ENCODE results near the gene ZNF628.

DNA sequence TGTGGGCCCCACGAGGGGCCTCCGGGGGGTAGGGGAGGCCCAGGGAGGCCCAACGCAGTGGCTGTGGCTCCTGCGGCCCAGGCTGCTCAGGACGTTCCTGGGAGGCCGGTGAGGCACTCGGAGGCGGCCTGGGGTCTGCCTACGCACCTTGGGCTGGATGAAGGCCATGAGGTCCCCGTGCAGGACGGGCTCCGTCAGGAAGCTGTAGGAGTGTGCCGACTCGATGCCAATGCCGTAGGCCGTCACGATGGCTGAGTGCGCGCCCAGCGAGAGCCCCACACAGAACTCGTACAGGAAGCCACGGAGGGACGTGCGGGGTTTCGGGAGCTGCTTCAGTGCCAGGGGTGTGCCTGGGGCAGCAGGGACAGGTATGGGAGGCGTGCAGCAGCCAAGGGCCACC is 54.6 kb downstream of the ZNF628 start:
- TF ChIP-seq, protein P1, sequence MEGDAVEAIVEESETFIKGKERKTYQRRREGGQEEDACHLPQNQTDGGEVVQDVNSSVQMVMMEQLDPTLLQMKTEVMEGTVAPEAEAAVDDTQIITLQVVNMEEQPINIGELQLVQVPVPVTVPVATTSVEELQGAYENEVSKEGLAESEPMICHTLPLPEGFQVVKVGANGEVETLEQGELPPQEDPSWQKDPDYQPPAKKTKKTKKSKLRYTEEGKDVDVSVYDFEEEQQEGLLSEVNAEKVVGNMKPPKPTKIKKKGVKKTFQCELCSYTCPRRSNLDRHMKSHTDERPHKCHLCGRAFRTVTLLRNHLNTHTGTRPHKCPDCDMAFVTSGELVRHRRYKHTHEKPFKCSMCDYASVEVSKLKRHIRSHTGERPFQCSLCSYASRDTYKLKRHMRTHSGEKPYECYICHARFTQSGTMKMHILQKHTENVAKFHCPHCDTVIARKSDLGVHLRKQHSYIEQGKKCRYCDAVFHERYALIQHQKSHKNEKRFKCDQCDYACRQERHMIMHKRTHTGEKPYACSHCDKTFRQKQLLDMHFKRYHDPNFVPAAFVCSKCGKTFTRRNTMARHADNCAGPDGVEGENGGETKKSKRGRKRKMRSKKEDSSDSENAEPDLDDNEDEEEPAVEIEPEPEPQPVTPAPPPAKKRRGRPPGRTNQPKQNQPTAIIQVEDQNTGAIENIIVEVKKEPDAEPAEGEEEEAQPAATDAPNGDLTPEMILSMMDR (IDR thresholded peaks at IDR 0.05): no peak
- TF ChIP-seq ZFX (IDR thresholded peaks at IDR 0.05; ENCODE audit: borderline replicate concordance): no peak

All from 22Rv1 (cell line).